ENCODE measurements around the gene CHMP2A. TPM values are rescaled to one million over a fixed set of nuclear protein-coding genes. Genes with fewer than 3 reads are reported as not detected.

Gene CHMP2A
- total RNA-seq, 2 donors from 2014 or later = 109 to 121 TPM

DNA sequence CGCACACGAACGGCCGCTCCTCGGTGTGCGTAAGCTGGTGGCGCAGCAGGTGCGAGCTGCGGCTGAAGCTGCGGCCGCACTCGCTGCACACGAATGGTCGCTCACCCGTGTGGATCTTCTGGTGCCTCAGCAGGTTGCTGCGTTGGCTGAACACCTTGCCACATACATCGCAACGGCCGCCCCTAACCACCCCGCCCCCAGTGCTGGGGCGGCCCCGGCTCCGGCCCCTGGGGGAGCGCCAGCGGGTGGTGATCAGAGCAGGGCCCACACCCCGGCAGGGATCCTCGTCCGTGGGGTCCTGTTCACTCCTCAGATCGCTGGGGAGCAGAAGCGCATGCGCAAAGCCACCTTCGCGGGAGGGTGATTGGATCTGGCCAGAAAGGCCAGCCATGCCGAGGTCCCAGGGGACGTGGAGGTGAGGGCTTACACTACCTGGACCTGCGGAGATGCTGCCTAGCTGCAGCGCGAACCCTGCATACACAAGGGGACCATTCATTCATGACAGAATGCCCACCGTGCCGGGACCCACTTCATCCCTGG lies 8.2 kb upstream of the CHMP2A start:
- Histone ChIP-seq H3K36me3 (no peaks in the 10 kb centered on the region), H3K27me3 (no peaks in the 10 kb centered on the region), H3K27ac (no peak overlapping the region), H3K9me3 (no peaks in the 10 kb centered on the region), H3K4me1 (peaks cover 2 to 39% of the 10 kb centered on the region in 2 donors), H3K4me3 (peak overlapping the region; percentile 16 to 43)
- TF ChIP-seq CTCF (IDR thresholded peaks at IDR 0.05) = no peak
- DNase-seq (ENCODE audit: low spot score) = no peak

DNA sequence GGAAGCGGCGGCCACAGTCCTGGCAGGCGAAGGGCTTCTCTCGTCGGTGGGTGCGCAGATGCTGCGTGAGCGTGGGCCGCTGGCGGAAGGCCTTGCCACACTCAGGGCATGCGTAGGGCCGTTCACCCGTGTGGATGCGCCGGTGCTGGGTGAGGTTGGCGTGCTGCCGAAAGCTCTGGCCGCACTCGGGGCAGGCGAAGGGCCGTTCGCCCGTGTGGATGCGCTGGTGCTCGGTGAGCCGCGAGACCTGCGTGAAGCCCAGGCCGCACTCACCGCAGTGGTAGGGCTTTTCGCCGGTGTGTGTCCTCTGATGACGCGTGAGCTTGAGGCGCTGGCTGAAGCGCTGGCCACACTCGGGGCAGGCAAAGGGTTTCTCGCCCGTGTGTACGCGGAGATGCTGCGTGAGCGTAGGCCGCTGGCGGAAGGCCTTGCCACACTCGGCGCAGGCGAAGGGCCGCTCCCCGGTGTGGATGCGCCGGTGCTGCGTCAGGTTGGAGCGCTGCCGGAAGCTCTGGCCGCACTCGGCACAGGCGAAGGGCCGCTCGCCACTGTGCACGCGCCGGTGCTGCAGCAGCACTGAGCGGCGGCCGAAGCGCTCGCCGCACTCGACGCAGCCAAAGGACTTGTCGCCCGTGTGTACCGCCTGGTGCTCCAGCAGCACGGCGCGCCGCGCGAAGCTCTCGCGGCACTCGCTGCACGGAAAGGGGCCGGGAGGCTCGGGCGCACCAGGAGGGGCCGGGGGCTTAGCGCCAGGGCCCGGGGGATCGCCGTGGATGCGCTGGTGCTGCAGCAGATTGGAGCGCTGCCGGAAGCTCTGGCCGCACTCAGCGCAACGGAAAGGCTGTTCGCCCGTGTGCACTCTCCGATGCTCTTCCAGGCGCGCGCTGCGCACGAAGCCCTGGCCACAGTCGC lies 7.5 kb upstream of the CHMP2A start:
- TF ChIP-seq CTCF (IDR thresholded peaks at IDR 0.05) = no peak
- Histone ChIP-seq H3K27ac (peak overlapping the region in 1 of 2 donors; percentile 33), H3K9me3 (no peaks in the 10 kb centered on the region), H3K36me3 (no peaks in the 10 kb centered on the region), H3K27me3 (no peaks in the 10 kb centered on the region), H3K4me3 (peak overlapping the region; percentile 16 to 43), H3K4me1 (peaks cover 2 to 44% of the 10 kb centered on the region in 2 donors)
- DNase-seq (ENCODE audit: low spot score) = no peak

DNA sequence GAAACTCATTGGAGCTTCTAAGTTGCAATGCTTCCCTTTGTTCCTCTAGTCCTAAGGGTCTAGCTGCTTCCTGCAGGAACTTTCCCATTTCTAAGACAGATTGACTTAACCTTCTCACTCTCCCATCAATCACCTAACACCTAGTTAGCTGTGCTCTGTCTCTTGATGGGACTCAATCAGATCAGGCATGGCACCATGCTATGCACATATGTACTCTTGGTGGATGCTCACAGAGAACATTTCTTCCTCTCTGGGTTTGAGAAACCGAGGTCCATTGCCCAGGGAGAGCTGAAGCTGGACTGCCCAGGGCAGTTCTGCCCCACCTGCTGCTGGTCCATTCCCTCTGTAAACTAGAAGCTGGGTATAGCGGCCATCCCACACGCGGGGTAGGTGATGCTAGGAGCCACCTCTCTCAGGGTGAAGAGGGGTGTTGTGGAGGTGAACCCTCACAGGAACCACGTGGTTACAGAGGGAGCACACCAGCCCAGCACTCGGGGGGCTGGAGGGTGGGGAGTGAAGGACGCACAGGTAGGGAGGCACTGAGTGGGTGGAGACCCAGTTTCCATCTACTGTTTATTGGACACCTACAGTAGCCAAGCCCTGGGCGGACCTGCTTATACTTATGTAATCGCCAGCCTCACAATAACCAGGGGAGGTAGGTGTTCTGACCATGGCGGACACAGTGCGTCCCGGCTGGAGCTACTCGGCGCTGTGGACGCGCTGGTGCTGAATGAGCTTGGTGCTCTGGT lies 6.6 kb upstream of the CHMP2A start:
- H3K4me1 ChIP-seq = peaks cover 2 to 52% of the 10 kb centered on the region in 2 donors
- peak overlapping the region in 1 of 2 donors; percentile 33 for H3K27ac ChIP-seq
- H3K4me3 ChIP-seq = peak overlapping the region in 1 of 2 donors; percentile 43
- H3K9me3 ChIP-seq = no peaks in the 10 kb centered on the region
- no peak for TF ChIP-seq CTCF (IDR thresholded peaks at IDR 0.05)
- H3K36me3 ChIP-seq = peaks cover 3% of the 10 kb centered on the region
- H3K27me3 ChIP-seq = no peaks in the 10 kb centered on the region
- no peak for DNase-seq (ENCODE audit: low spot score)

- Histone ChIP-seq H3K4me1 (peaks cover 2 to 58% of the 10 kb centered on the region in 2 donors), H3K27me3 (no peaks in the 10 kb centered on the region), H3K36me3 (peaks cover 9% of the 10 kb centered on the region)
Observed at GRCh38 chr19:58560921-58561320, 6.0 kb upstream of the CHMP2A start.

More at GRCh38 chr19:58560921-58561320, 6.0 kb upstream of the CHMP2A start:
- no peak for TF ChIP-seq CTCF (IDR thresholded peaks at IDR 0.05)
- Histone ChIP-seq H3K27ac (no peak overlapping the region), H3K4me3 (no peak overlapping the region), H3K9me3 (no peaks in the 10 kb centered on the region)
- no peak for DNase-seq (ENCODE audit: low spot score)

Data from right atrium auricular region (tissue), 2 donors.